CD4-positive, alpha-beta T cell treated with Interleukin-21 for 1 hour (primary cell): ENCODE measurements around the gene ADCY2.

Experiments used
- DNase-seq: peaks from one replicate; pipeline ENCODE4 v3.0.0-alpha.2; 2020

Gene ADCY2

DNA sequence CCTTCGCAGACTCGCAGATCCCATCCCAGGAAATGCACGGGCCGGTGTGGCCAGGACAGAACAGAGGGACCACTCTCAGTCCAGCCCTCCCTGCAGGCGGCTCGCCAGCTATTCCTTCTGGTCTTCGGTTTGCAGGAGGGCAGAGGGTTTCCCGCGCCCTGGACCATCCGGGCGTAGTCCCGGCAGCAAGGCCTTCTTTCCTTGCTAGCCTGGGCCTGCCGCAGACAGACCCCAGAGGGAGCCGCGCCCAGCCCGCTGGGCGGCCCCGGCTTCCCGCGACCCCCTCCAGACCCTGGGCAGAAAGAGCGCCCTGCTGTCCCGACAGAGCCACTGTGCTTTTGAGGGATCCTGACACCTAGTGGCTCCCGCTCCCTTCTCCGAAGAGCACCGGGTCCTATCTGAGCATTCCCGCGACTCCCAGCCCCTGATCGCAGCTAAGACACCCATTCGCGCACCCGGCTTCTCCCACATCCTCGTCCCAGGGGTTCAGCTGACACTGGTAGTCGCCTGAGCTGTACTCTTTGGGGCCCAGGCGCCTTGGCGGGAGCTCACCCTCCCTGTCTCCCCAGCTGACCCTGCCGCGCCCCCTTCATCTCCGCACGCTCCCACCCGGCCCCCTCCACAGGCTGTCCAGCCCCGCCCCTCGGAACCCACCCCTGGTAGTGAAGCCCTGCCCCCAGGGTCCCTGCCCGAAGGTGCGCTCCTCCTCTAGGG, 453.9 kb downstream of the ADCY2 start:
- DNase-seq = peak; percentile 15

DNA sequence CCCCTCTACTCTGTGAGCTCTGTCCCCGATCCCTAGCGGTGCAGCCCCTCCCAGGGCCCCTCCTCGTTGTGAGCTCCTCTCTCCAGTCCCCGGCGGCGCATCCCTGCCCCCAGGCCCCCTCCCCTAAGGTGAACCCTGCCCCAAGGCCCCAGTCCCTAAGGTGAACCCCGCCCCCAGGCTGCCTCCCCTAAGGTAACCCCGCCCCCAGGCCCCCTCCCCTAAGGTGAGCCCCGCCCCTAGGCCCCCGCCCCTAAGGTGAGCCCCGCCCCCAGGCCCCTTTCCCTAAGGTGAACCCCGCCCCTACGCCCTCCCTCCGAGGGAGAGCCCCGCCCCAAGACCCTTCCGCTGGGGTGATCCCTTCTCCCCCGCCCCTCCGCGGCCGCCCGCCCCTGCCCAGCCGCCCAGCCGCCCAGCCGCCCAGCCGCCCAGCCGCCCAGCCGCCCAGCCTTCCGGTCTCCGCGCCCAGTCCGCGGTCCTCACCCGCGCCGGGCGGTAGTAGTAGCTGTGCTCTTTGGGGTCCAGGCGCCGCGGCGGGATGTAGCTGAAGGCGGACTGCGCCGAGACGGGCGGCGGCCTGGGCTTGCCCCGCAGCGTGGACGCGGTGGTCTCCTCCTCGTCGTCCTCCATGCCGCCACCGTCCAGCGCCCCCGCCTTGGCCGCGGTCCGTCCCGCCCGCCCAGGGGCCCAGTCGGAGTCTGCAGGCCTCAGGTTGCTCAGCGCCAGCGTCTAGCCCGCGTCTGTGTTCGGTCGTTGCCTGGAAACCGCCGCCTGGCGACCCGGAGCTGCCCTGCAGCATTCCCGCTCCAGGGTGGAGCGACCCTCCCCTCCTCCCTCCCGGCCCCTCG, 454.7 kb downstream of the ADCY2 start, which contains the start of gene CFAP90:
Gene CFAP90, minus strand, starts transcription at position 739 of the 845 bp plus-strand sequence. Its CDS starts 112 bp downstream, at position 627.
- peak; percentile 36 for DNase-seq

DNA sequence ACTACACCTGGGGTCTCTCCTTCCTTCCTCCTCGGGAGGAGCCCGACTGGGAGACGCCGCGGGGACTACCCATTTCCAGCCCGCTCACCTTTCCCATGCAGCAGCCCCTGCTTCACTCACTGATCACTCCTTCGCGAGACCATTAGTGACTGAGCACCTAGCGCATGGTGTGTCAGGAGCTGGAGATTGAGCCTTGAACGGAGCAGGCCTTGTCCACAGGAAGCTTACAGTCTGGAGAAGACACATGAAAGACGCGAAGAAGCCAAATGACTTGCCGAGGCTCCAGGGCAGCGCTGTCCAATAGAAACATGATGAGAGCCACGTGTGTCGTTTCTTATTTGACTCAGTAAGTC, 455.3 kb downstream of the ADCY2 start:
- DNase-seq = no peak

DNA sequence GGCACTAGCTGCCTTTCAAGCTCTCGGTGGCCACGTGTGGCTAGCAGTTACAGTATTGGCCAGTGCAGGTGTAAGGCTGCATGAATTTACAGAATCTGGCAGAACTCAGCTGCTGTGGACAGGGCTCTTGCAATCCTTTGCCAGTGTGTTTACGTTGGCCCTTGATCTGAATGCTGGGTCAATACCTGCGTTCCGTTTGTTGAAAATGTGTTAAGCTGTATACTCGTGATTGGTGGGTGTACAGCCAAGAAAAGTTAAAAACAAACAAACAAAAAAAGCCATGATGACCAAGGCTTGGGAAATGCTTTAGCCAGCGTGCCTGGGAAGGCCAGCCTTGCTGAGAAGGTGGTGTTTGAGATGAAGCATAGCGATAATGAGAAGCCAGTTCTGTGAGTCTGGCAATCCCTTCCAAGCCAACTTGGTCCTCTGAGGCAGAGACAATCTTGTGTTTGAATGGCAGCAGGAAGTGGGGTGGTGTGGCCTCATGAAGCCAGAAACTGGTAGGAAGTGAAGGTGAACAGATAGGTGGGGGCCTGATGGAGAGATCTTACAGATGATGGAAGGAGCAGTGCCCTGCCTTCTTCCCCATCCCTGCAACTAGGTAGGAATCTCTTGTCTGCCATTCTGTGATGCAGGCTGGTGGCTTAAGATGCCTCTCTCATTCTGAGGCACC, 455.8 kb downstream of the ADCY2 start:
- DNase-seq = no peak

DNA sequence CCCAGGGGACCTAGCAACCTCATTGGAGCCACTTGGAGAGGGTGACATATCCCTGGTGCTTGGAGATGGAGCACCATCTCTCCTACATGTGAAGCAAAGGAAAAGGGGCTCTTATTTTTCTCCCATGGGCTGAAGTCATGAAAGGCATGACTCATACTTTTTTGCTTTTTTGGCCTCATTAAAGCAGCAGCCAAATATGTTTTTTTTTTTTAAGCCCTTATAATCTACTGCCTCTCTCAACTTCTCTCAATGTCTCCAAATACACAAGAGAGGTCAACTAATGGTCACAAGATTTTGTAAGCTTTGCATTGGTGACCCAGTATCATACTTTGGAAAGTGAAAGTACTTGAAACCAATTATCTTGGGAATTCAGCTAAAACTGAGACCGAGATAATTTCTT, 456.6 kb downstream of the ADCY2 start:
- no peak for DNase-seq

DNA sequence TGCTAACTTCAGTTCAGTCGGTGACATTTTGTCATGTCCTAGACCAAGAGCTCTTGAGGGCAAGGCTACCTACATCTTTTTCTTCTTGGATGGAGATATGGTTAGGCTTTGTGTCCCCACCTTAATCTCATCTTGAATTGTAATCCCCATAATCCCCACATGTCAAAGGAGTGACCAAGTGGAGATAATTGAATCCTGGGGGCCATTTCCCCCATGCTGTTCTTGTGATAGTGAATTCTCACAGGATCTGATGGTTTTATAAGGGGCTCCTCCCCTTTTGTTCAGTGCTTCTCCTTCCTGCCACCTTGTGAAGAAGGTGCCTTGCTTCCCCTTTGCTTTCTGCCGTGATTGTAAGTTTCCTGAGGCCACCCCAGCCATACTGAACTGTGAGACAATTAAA, 457.1 kb downstream of the ADCY2 start:
- DNase-seq = no peak

DNA sequence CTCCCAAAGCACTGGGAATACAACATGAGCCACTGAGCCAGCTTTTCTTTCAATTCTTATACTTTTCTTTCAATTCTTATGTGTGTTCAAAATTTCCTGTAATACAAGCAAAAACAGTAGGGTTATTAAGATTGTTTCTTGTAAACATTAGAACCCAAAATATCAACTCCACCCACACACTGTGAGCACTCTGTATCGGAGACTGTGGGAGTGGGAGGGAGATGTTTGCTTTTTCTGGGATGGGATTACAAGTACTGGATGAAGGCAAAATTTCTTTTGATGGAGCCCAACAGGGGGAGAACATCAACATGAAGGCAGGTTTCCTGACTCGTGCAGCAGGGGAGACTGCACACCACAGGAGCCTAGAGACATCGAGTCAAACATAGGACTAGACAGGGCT, 459.7 kb downstream of the ADCY2 start:
- no peak for DNase-seq

DNA sequence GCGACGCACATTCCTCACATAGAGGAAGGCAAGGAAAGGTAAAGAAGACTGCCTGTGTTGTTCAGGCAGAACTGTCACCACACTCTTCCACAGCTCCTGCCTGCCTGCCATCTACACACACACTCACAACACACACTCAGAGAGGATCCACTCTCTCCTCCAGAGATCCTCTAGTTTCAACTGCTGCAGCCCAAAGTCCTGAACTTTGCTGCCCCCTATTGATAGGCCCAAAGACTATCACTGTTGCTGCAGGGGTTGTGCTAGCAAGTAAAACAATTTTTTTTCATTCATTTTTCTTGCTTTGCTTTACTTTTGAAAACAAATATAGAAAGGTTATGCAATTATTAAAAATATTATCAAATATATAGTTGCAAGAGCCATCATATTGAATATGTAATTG, 460.9 kb downstream of the ADCY2 start:
- peak; percentile 58 for DNase-seq

DNA sequence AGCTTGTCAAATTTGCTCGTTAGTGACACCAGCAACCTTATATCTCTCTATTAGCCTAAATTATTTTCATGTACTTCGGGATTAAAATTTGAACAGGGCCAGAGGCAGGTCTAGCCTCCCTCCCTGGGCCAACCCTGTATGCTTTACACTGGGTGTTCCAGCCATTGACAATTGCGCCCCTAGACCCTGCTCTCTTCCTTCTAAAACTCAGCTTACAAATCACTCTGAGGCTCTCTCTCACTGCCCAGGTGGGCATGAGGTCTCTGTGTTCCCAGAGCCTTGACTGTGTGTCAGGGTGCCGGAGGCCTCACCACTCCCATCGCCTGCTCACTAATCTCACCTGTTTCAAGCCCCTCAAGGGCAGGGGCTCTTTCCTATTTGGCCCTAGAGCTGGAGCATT, 461.4 kb downstream of the ADCY2 start:
- DNase-seq = no peak

DNA sequence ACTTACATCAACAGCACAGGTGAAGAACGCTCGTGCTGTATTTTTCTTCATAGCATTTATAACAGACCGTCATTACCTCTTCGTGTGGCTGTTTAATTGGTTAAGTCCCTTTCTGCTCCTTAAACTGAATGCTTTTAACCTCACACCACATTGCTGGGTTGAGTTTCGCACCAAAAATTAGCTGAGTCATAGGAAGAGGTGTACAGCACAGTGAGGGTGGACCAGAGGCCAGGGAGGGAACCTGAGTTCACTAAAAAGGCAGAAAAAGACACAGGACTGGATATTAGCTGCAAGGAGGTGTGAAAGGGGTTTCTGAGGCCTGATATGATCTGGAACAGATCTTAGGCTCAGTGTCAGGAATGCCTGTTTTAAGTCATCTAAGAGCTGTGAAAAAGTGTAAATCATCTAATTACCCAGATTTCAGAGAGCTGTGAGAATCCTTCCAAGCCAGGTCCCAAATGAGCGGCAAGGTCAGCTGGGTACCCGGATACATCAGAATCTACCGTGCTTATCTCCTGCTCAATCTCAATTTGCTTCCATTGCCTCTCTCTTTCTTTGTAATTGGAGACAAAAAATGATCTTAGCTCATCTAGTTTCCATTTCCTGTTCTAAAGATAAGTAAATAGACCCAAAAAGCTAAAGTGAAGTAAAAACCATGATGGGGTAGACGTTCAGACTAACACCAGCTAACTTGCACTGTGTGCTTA, 462.1 kb downstream of the ADCY2 start:
- no peak for DNase-seq

DNA sequence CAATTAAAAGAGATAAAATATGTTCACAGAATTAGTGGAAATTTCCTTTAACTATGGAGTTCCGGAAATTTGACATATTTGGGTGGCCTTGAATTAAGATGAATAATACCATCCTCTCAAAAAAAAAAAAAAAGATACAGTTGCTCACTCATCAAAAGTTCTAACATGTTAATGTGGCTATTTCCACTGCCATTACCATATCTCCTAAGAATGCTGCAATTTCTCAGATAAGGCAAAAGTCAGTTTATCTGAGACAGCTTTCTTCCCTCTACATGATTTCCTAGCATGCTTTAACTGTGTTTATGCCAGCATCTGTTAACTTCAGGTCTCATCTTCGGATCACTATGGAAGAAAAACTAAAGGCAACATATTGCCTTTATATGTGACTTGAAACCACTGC, 470.3 kb downstream of the ADCY2 start:
- no peak for DNase-seq

DNA sequence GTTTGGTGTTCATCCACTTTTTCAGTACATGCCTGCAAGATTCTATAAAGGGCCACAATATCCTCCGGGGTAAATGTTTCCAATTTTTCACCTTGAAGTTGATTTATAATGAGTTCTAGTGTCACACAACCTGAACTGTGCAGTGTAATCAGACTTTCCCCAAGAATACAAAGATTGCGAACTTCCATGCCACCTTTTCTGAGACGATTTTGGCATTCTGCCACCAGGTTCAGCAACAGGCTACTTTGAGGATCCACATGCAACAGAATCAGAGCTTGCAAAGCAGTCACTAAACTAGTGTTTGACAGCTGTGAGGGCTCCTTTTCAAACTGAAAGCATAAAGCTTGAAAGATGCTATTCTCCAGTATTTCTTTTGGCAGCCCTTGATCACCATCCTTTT, 471.3 kb downstream of the ADCY2 start:
- DNase-seq = no peak

DNA sequence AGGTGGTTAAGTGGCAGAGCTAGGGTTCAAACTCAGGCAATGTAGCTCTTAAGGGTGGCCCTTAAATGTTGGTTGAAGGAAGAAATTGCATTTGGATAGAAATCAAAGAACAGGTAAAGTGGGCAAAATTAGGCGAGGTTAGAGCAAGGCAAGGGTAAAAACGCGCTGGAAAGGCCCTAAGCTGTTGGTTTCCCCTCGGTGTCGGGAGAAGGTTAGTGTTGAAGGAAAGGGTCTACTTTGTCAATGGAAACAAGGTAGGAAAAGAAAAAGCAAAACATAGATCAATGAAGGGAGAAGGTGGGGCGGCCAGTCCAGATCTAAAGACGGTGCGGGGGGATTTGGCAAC, 472.5 kb downstream of the ADCY2 start:
- DNase-seq = no peak

DNA sequence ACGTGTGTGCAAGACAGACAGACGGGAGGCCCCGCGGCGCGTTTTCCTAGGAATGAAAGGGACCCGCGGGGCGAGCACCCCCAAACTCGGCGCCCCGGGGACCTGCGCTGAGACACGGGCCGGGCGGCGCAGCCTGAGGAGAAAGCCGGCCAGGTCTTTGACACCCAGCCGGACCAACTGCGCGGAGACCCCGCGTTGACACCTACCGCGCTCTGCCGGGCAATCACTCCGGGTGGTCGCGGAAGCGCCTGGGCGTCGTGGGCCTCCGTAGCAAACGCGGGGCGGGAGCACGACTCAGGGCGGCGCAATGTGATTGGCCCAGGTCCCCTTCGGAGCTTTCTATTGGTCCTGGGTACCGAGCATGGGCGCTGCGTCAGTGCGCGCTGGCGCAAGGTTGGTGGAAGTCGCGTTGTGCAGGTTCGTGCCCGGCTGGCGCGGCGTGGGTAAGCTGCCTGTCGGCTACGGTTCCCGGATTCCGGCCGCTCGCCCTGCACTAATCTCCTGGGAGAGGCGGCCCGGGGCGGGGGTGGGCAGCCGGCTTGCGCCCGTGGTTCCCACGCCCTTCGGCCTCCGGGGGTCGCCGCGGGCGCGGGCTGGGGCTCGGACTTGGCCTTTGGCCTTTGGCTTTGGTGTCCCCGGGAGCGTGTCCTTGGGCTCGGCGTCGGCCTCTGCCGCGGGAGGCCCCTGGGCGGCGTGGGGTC, 473.0 kb downstream of the ADCY2 start, which contains the start of the genes FASTKD3 and MTRR:
Gene FASTKD3, minus strand, starts transcription at position 259 of the 701 bp plus-strand sequence. CDS start 948 bp downstream, outside the sequence.
Gene MTRR, plus strand, starts transcription at position 376 of the 701 bp plus-strand sequence. CDS start 1,647 bp downstream, outside the sequence.
- DNase-seq = peak; percentile 91

DNA sequence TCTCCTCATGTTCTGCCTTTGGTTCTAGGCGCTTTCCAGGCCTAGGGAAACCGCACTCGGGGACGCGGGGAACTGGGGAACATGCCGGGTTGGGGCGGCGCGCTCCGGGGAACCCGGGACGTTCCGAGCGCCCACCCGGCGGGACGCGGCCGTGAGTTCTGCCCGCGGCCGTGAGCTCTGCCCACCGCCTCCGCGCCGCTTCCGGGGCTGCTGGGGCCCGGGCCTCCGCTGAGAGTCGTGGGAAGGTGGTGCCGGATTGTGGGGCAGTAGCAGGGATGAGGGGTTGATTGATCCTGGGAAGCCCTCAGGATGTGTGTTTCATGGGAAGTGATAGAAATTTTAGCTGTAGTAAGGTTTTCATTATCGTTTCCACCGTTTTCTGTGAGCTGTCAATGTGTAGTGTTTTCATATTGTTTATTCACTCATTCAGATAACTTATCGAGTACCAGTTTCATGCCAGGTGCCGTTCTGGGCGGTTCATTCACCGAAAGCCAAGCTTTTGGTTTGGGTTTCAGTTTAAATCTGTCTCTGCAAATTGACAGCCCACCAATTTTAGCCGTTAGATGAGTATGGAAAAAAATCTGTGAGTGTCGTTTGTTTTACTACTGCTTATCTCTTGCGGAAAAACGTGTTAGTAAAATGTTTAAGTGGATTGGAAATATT, 473.7 kb downstream of the ADCY2 start:
- DNase-seq = peak; percentile 31

DNA sequence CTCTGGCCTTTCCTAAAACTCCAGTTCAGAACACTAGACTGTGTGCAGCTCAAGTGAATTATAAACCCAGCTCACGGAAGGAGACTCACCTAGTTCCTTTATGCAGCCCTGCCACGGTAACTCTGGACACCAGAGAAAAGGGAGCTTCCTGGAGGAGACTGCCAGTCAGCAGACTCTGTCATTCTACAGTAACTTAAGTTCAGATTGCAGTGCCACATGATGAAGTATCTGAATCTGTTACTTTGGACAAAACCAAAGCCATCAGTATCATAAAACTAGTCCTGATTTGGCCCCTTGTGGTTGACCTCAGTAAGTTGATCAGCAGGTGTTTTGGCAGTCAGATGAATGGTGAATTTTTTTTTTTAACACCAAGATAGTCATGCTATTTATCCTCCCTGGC, 475.7 kb downstream of the ADCY2 start:
- peak; percentile 26 for DNase-seq

DNA sequence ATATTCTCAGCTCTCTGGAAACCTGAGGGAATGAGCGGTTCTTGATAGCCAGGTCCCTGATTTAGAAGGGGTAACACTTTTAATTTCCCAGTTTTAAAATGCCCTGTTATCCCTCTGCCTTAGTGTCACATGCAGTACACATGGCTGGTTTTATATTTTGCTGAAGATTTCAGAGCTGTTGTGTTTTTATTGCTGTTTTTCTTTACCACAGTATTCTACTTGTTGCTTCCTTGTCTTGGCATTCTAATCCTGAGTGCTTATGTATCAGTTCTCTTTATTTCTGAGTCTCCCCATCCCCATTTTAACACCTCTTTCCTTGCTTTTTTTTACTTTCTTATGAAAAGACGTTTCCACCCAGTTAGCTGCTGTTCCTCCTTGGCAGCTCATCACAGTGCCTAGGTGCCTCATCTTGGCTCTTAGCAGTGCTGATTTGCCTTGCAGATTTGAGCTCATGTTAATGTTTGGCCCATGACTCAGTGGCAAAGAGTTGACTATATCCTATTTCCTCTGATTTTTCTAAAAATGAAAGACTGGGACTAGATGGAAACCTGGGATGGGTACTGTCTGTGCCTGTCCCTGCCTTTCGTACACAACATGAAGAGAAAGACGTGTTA, 476.7 kb downstream of the ADCY2 start:
- DNase-seq = no peak

DNA sequence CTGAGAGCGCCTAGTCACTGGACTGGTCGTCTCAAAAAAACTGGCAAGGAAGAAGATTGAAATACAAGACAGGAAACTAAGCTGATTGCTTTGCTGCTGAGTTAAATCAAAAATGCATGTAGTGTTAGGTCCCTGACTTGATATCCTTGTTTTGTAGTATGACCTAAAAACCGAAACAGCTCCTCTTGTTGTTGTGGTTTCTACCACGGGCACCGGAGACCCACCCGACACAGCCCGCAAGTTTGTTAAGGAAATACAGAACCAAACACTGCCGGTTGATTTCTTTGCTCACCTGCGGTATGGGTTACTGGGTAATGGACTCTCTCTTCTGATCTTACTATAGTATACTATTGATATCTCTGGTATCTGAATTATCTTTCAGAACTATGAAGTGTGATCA, 477.3 kb downstream of the ADCY2 start:
- DNase-seq = peak; percentile 56

DNA sequence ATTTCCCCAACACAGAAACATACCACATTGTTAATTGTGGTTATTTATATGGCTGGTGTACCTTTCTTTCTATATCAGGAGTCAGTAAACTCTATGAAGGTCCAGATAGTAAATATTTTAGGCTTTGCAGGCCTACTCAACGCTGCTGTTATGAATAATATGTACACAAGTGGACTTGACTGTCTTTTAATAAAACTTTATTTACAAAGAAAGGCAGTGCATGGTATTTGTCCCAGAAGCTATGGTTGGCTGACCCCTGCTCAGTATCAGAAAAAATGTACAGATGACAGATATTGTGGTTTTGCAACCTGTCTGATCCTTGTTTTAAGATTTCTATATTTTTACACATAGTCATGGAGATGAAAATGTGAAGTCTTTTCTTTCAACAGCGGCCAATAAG, 478.7 kb downstream of the ADCY2 start:
- DNase-seq = no peak

DNA sequence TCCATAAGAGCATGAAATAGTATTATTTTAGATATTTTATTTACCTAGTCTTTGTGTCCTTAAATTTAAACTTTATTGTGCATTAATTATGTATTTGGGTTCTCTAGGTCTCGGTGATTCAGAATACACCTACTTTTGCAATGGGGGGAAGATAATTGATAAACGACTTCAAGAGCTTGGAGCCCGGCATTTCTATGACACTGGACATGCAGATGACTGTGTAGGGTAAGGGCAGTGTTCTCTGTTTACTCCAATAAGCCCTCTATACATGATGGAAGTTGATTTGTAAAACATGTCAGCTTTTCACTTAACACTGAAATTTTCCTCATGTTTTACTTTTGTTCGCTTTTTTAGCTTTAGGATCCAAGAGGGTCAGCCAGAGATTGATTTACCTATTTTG, 479.2 kb downstream of the ADCY2 start:
- no peak for DNase-seq

DNA sequence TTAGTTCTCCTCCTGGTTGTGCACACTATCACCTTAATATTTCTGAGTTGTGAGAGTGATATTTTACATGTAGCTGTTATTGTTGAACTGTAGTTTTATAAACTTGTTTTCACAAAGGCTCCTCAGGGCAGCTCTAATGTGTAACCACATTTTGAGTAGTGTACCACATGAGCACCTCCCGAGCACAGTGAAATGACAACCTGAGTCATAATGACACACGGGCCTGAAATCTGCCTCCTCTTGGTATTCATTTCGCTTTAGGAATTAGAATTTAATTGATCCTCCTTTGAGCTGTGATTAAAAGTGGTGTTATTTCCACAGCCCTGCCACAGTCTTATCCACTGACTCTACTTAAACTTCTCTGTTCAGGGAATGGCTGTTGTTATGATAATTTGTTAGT, 480.9 kb downstream of the ADCY2 start:
- no peak for DNase-seq
